Caki2 (cell line): ENCODE results near the gene MPPED2. TPM values are rescaled to one million over a fixed set of nuclear protein-coding genes. Genes with fewer than 3 reads are reported as not detected.

Experiments
- DNase-seq: peaks from one replicate; pipeline ENCODE4 v3.0.0-alpha.2; 2015; ENCODE audit warnings: low read depth
- in situ Hi-C: cut with HindIII; loops from 2 replicates; pipeline ENCODE4 v1.10.0; 2016; ENCODE audit warnings: low sequenced_read_pairs, low pct_unique_long_range_greater_than_20kb, mixed read lengths
- total RNA-seq: library from RNA; depleted of rRNA; stranded (reverse); fragments of >200 nt; shearing (Covaris generic); gene quantifications from 2 replicates; pipeline ENCODE4 v1.2.3, GENCODE V29; 2014; ENCODE audit warnings: low replicate concordance; rRNA removed

MPPED2 gene
- total RNA-seq = not detected in 2 replicates

GRCh38 chr11:30586251-30587144, at the start of gene MPPED2:
Gene MPPED2, minus strand, starts transcription at chr11:30586353. Its CDS starts 5,980 bp downstream, at chr11:30580373.
- DNase-seq = peak; percentile 14
- in situ Hi-C loops = no loop called here

- in situ Hi-C loops = no loop called here
- no peak for DNase-seq
These were observed 49.3 kb upstream of the MPPED2 start for GRCh38 chr11:30635401-30635989.

- DNase-seq = no peak
- in situ Hi-C loops = no loop called here
These were observed 45.0 kb upstream of the MPPED2 start for GRCh38 chr11:30631148-30631547.

- no peak for DNase-seq
- in situ Hi-C loops = no loop called here
These were observed 33.6 kb upstream of the MPPED2 start for GRCh38 chr11:30619767-30620166.

- in situ Hi-C loops = no loop called here
- DNase-seq = no peak
These were observed 31.6 kb upstream of the MPPED2 start for GRCh38 chr11:30617762-30618161.

GRCh38 chr11:30610628-30611027, 24.5 kb upstream of the MPPED2 start:
- in situ Hi-C loops = no loop called here
- no peak for DNase-seq

- DNase-seq = no peak
- in situ Hi-C loops = no loop called here
These were observed 22.4 kb upstream of the MPPED2 start for GRCh38 chr11:30608534-30608933.

GRCh38 chr11:30605036-30605605, 19.0 kb upstream of the MPPED2 start:
- in situ Hi-C loops = no loop called here

GRCh38 chr11:30603357-30603756, 17.2 kb upstream of the MPPED2 start:
- no peak for DNase-seq
- in situ Hi-C loops = no loop called here

More at GRCh38 chr11:30605036-30605605, 19.0 kb upstream of the MPPED2 start:
- DNase-seq = no peak

- DNase-seq = no peak
- in situ Hi-C loops = no loop called here
These were observed 10.7 kb upstream of the MPPED2 start for GRCh38 chr11:30596832-30597231.

GRCh38 chr11:30595934-30596333, 9.8 kb upstream of the MPPED2 start:
- no peak for DNase-seq
- in situ Hi-C loops = no loop called here

- DNase-seq = no peak
- in situ Hi-C loops = no loop called here
These were observed 8.7 kb upstream of the MPPED2 start for GRCh38 chr11:30594646-30595411.

GRCh38 chr11:30587269-30587812, 1.2 kb upstream of the MPPED2 start:
- DNase-seq = no peak
- in situ Hi-C loops = no loop called here

GRCh38 chr11:30585892-30586250, 282 bp downstream of the MPPED2 start:
- no peak for DNase-seq
- in situ Hi-C loops = no loop called here

- in situ Hi-C loops = no loop called here
- DNase-seq = no peak
These were observed 845 bp downstream of the MPPED2 start for GRCh38 chr11:30585125-30585891.

GRCh38 chr11:30583476-30584280, 2.5 kb downstream of the MPPED2 start:
- in situ Hi-C loops = no loop called here
- DNase-seq = no peak

- no peak for DNase-seq
- in situ Hi-C loops = no loop called here
These were observed 3.4 kb downstream of the MPPED2 start for GRCh38 chr11:30582726-30583125.
